ENCODE measurements around the gene TEAD2.

- TF ChIP-seq, protein P1, sequence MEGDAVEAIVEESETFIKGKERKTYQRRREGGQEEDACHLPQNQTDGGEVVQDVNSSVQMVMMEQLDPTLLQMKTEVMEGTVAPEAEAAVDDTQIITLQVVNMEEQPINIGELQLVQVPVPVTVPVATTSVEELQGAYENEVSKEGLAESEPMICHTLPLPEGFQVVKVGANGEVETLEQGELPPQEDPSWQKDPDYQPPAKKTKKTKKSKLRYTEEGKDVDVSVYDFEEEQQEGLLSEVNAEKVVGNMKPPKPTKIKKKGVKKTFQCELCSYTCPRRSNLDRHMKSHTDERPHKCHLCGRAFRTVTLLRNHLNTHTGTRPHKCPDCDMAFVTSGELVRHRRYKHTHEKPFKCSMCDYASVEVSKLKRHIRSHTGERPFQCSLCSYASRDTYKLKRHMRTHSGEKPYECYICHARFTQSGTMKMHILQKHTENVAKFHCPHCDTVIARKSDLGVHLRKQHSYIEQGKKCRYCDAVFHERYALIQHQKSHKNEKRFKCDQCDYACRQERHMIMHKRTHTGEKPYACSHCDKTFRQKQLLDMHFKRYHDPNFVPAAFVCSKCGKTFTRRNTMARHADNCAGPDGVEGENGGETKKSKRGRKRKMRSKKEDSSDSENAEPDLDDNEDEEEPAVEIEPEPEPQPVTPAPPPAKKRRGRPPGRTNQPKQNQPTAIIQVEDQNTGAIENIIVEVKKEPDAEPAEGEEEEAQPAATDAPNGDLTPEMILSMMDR (IDR thresholded peaks at IDR 0.05): no peak
- no peak for TF ChIP-seq EZH2 (IDR thresholded peaks at IDR 0.05; ENCODE audit: borderline replicate concordance, insufficient read depth, low read depth, low read length, poor library complexity, severe bottlenecking)
Measured at GRCh38 chr19:49361438-49362047, 673 bp downstream of the TEAD2 start.

Measured in B cell (primary cell).